NCI-H460 (cell line): Measurements from ENCODE around the gene NEU3. TPM values are rescaled to one million over a fixed set of nuclear protein-coding genes. Genes with fewer than 3 reads are reported as not detected.

ENCODE experiments used
- DNase-seq: peaks from one replicate; pipeline ENCODE4 v3.0.0-alpha.2; 2016; ENCODE audit warnings: low read depth; ENCODE audit errors: extremely low read depth
- small RNA-seq, 2 experiments: library from RNA; depleted of rRNA; stranded (forward); fragments of <200 nt; gene quantifications; one replicate each; pipeline ENCODE3, GENCODE V24; 2014
- total RNA-seq: library from RNA; depleted of rRNA; stranded (reverse); fragments of >200 nt; shearing (Covaris generic); gene quantifications from 2 replicates; pipeline ENCODE4 v1.2.3, GENCODE V29; 2014; rRNA removed

The NEU3 gene
- total RNA-seq, 1 experiment from 2014 or later, result 7.5 TPM

- DNase-seq, result no peak
Measured at GRCh38 chr11:75055511-75055910, 66.8 kb downstream of the NEU3 start.

- DNase-seq, result no peak
Measured at GRCh38 chr11:75056814-75057213, 68.1 kb downstream of the NEU3 start.

GRCh38 chr11:75059299-75059698 lies 70.6 kb downstream of the NEU3 start:
- DNase-seq, result no peak

GRCh38 chr11:75063741-75064314 lies 75.1 kb downstream of the NEU3 start:
- DNase-seq, result no peak

GRCh38 chr11:75066061-75066460 lies 77.3 kb downstream of the NEU3 start:
- DNase-seq, result no peak

Small RNA genes lying within 50 kb of the gene (small RNA-seq; reads per million reads assigned to genes)
- 0 reads per million in 2 experiments for gene RNU6-216P

Other genes starting within 250 kb of the NEU3 start
- gene RNF169, start 240.1 kb upstream of the NEU3 start, total RNA-seq, result 11.1 and 12.3 TPM in 2 replicates
- 22.3 and 25.1 TPM in 2 replicates for gene XRRA1, start 39.8 kb upstream of the NEU3 start, total RNA-seq
- gene SPCS2, start 39.7 kb upstream of the NEU3 start, total RNA-seq, result 54.0 and 81.9 TPM in 2 replicates
- gene OR2AT4, start 107.9 kb downstream of the NEU3 start, total RNA-seq, result not detected in 2 replicates
- gene SLCO2B1, start 162.2 kb downstream of the NEU3 start, total RNA-seq, result 0.17 TPM in 1 of 2 replicates, not detected in the other